T-helper 2 cell (primary cell): ENCODE results near the gene COL4A2.

Experiments used
- DNase-seq, 5 experiments: peaks; one replicate each; pipeline versions ENCODE4 v3.0.0 to v3.0.0-alpha.2; 2012 to 2022

COL4A2 gene

GRCh38 chr13:110291286-110291685 lies 15.8 kb upstream of the COL4A2 start:
- DNase-seq: no peak

GRCh38 chr13:110293037-110293436 lies 14.0 kb upstream of the COL4A2 start:
- no peak for DNase-seq

GRCh38 chr13:110293649-110294048 lies 13.4 kb upstream of the COL4A2 start:
- no peak for DNase-seq

- no peak for DNase-seq
Observed at GRCh38 chr13:110294146-110294545, 12.9 kb upstream of the COL4A2 start.

GRCh38 chr13:110294622-110295021 lies 12.5 kb upstream of the COL4A2 start:
- DNase-seq: no peak

GRCh38 chr13:110297011-110297410 lies 10.1 kb upstream of the COL4A2 start:
- DNase-seq: no peak

- DNase-seq: no peak
Observed at GRCh38 chr13:110297766-110298504, 9.1 kb upstream of the COL4A2 start.

- peak in 1 of 5 experiments; percentile 34 for DNase-seq
Observed at GRCh38 chr13:110298505-110299282, 8.4 kb upstream of the COL4A2 start.

- no peak for DNase-seq
Observed at GRCh38 chr13:110299283-110299840, 7.7 kb upstream of the COL4A2 start.

- no peak for DNase-seq
Observed at GRCh38 chr13:110300090-110300815, 6.8 kb upstream of the COL4A2 start.

- DNase-seq: no peak
Observed at GRCh38 chr13:110301083-110301482, 6.0 kb upstream of the COL4A2 start.

GRCh38 chr13:110301606-110302553 lies 5.2 kb upstream of the COL4A2 start:
- no peak for DNase-seq

- no peak for DNase-seq
Observed at GRCh38 chr13:110302997-110303396, 4.1 kb upstream of the COL4A2 start.

GRCh38 chr13:110303644-110304043 lies 3.4 kb upstream of the COL4A2 start:
- DNase-seq: no peak

- DNase-seq: no peak
Observed at GRCh38 chr13:110304256-110304655, 2.8 kb upstream of the COL4A2 start.

GRCh38 chr13:110305001-110305400 lies 2.1 kb upstream of the COL4A2 start:
- no peak for DNase-seq

GRCh38 chr13:110305544-110305943 lies 1.5 kb upstream of the COL4A2 start:
- no peak for DNase-seq

- no peak for DNase-seq
Observed at GRCh38 chr13:110305949-110306339, 1.1 kb upstream of the COL4A2 start.

GRCh38 chr13:110306340-110306959 lies 634 bp upstream of the COL4A2 start:
- DNase-seq: no peak

GRCh38 chr13:110307767-110308655 lies 927 bp downstream of the COL4A2 start:
- no peak for DNase-seq
